ENCODE measurements around the gene CRTAC1.

The CRTAC1 gene

DNA sequence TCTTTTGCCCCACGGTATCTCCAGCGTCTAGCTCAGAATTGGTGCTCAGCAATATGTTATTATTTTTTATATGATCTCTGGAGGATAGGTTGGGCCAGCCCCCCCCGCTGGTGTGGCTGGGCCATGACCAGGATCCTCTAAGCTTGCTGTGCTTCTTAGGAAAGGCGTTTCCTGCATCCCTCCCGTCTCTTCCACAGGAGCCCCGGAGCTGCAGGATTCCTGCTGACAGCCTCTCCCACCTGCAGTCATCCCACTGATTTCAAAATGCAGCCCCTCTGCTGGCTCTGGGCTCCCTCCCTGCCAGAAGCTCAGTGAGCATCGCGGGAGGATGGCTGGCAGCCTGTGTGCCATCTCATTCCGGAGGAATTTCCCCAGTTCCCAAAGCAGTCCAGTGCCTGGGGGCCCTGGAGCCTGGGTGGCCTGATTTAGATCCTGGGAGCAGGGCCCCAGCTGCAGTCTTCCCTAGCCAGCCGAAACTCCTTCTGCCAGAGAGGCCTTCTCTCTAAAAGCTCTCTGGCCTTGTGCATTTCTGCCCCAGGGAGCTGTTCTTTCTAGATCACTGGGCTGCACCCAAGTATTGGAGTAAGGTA lies 202.6 kb downstream of the CRTAC1 start:
- no peak for DNase-seq

GRCh38 chr10:97826892-97827291 lies 203.5 kb downstream of the CRTAC1 start:
- DNase-seq, result no peak

DNA sequence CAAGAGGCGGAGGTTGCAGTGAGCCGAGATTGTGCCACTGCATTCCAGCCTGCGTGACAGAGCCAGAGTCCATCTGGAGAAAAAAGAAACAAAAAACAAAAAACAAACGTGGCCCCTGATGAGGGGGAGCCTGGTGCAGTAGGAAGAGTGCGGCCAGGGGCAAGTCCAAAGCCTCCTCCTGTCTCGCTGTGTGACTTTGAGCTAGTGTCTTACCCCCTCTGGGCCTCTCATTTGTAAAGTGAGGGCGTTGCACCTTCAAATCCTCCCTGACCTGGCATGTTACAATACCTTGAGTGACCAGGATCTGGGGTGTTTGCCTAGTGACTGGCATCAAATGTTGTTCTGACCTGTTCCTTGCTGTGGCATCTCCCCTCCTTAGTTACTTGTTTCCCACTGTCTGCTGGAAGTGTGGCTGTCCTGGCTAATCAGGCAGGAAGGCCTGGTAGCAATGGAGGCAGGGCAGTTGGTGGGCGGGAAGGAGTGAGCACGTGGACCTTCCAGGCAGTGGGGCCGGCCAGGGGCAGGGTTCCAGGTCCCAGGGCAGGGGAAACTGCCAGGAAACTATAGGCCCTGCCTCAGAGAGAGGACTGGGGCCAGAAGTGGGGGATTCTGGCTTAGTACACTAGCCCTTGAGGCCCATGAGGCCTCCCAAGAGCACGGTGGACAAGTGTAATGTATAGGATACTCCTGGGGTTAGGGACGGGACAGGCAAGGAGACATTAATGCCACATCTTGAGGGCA lies 205.2 kb downstream of the CRTAC1 start:
- DNase-seq, result no peak

DNA sequence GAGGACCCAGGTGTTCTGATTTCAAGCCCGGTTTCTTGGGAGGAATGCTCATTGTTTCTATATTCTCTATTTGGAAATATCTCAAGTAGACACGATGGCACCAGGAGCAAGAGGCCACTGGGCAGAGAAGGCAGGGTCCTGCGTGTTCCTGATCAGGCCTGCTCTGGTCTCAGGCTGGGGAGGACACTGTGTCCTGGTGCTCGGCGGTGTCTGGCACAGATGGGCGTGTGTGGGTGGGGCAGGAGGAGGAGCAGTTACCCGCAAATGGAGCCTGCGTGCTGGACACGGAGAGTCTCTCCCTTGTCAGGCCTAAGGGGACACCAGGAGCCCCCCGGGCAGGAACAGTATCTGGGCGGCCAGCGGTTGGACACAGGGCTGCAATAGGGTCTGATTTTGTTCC lies 206.7 kb downstream of the CRTAC1 start:
- no peak for DNase-seq

DNA sequence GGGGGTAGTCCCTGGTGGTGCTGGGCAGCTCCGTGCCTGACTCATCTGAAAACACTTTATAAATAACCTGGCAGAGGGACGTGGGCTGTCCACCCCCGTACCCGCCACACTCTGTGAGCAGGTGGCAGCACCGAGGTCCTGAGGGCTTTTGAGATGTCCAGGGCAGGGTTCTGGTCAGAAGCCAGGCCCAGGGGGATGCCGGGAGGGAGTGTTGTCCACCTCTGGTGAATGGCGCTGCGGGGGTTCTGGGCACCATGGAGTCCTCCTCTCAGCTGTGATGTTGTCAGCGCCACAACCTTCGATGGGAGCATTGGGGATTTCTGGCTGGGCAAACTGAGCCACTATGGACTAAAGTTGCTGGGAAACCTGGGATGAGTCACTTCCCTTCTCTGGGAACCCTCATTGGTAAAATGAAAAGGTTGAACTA lies 208.1 kb downstream of the CRTAC1 start:
- DNase-seq, result no peak

- DNase-seq, result no peak
Measured at GRCh38 chr10:97821308-97822038, 208.9 kb downstream of the CRTAC1 start.

GRCh38 chr10:97820096-97820704 lies 210.2 kb downstream of the CRTAC1 start:
- DNase-seq, result no peak

GRCh38 chr10:97818572-97818971 lies 211.8 kb downstream of the CRTAC1 start:
- no peak for DNase-seq

- no peak for DNase-seq
Measured at GRCh38 chr10:97816609-97817008, 213.8 kb downstream of the CRTAC1 start.
